GM03348 (cell line): Measurements from ENCODE around the gene MYL5.
"Not testable (repeated sequence)": the region's sequence is repeated elsewhere in the genome, so short reads cannot be mapped to it uniquely, and the experiment has no call there.

Experiments
- DNase-seq: peaks from one replicate; pipeline ENCODE4 v3.0.0; 2012; ENCODE audit warnings: low spot score

The MYL5 gene

GRCh38 chr4:705278-706082, 31.1 kb downstream of the MYL5 start, which contains the start of gene PCGF3:
Gene PCGF3 (plus strand): TSS chr4:705832. CDS start chr4:733681, 27,849 bp downstream.
- peak; percentile 100 for DNase-seq

- DNase-seq, result not testable (repeated sequence)
Measured at GRCh38 chr4:706083-706633, 31.8 kb downstream of the MYL5 start.

- DNase-seq, result no peak
Measured at GRCh38 chr4:706834-707598, 32.7 kb downstream of the MYL5 start.

GRCh38 chr4:707929-708630, 33.7 kb downstream of the MYL5 start:
- no peak for DNase-seq

GRCh38 chr4:708631-708933, 34.2 kb downstream of the MYL5 start:
- DNase-seq, result no peak

GRCh38 chr4:709348-709747, 35.0 kb downstream of the MYL5 start:
- no peak for DNase-seq

- no peak for DNase-seq
Measured at GRCh38 chr4:710116-710515, 35.8 kb downstream of the MYL5 start.

- no peak for DNase-seq
Measured at GRCh38 chr4:710916-711315, 36.6 kb downstream of the MYL5 start.

- DNase-seq, result no peak
Measured at GRCh38 chr4:712093-712492, 37.8 kb downstream of the MYL5 start.

GRCh38 chr4:712916-713632, 38.7 kb downstream of the MYL5 start:
- DNase-seq, result no peak

- DNase-seq, result no peak
Measured at GRCh38 chr4:714087-714486, 39.7 kb downstream of the MYL5 start.

GRCh38 chr4:717601-718320, 43.4 kb downstream of the MYL5 start:
- DNase-seq, result no peak

GRCh38 chr4:718460-718859, 44.1 kb downstream of the MYL5 start:
- no peak for DNase-seq

- DNase-seq, result no peak
Measured at GRCh38 chr4:720111-720860, 45.9 kb downstream of the MYL5 start.

GRCh38 chr4:721261-722168, 47.2 kb downstream of the MYL5 start:
- no peak for DNase-seq

GRCh38 chr4:722169-722725, 47.9 kb downstream of the MYL5 start:
- no peak for DNase-seq

GRCh38 chr4:722851-723360, 48.6 kb downstream of the MYL5 start:
- DNase-seq, result no peak

GRCh38 chr4:723751-724530, 49.6 kb downstream of the MYL5 start:
- no peak for DNase-seq
